ENCODE data around the gene IL21R.

The IL21R gene

DNA sequence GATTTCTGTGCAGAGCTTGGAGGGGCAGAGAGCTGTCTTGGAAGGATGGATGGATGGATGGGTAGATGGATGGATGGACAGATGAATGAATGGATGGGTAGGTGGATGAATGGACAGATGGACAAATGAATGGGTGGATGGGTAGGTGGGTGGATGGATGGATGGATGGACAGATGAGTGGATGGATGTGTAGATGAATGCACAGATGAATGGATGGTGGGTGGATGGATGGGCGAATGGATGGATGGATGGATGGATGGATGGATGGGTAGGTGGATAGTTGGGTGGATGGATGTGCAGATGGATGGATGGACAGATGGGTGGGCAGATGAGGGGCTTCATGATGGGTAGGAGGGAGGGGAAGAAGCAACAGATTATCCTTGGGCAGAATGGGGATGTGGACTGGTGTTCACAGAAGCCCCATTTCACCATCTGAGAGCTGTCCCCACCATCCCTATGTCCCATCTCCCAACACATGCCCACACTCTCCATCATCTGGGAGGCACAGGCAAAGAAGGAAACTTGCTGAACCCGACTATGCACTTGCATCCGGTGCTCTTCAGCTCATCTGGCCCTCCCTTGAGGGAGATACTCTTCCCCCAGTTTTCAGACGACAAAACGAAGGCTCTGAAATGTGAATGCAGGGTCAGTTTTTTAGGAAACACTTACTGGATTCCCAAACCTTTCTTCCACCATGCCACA lies 57.2 kb downstream of the IL21R start:
- no peak for DNase-seq
- in situ Hi-C loops (cut with HindIII; ENCODE audit: low pct_ligation_motif_present, low sequenced_read_pairs): no loop called here
- Histone ChIP-seq H3K27me3 (replicated peaks) (no peaks in the 10 kb centered on the region), H3K4me3 (ENCODE audit: low read depth, low read length) (no peak overlapping the region), H3K27ac (no peak overlapping the region), H3K36me3 (replicated peaks) (peaks cover 38% of the 10 kb centered on the region)
- TF ChIP-seq, protein P1, sequence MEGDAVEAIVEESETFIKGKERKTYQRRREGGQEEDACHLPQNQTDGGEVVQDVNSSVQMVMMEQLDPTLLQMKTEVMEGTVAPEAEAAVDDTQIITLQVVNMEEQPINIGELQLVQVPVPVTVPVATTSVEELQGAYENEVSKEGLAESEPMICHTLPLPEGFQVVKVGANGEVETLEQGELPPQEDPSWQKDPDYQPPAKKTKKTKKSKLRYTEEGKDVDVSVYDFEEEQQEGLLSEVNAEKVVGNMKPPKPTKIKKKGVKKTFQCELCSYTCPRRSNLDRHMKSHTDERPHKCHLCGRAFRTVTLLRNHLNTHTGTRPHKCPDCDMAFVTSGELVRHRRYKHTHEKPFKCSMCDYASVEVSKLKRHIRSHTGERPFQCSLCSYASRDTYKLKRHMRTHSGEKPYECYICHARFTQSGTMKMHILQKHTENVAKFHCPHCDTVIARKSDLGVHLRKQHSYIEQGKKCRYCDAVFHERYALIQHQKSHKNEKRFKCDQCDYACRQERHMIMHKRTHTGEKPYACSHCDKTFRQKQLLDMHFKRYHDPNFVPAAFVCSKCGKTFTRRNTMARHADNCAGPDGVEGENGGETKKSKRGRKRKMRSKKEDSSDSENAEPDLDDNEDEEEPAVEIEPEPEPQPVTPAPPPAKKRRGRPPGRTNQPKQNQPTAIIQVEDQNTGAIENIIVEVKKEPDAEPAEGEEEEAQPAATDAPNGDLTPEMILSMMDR (IDR thresholded peaks at IDR 0.05; ENCODE audit: low read depth, low read length, missing control alignments): no peak

DNA sequence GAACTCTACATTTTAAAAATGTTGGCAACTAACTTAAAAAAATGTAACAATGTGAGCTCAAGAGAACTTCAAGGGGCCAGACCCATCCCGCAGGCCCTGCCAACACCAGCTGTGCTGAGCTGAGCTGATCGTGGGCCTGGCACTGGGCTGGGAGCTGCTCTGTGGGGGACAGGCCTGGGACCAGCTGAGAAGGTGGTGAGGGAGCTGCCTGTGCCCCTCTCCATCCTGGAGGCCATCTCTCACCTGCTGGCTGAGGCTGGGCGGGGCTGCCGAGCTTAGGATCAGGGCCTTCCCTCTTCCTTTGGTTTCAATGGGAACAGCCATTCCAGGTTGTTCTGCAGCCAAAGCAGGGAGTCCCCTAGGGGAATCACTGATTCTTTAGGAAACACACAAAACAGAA lies 58.2 kb downstream of the IL21R start:
- in situ Hi-C loops (cut with HindIII; ENCODE audit: low pct_ligation_motif_present, low sequenced_read_pairs): no loop called here

DNA sequence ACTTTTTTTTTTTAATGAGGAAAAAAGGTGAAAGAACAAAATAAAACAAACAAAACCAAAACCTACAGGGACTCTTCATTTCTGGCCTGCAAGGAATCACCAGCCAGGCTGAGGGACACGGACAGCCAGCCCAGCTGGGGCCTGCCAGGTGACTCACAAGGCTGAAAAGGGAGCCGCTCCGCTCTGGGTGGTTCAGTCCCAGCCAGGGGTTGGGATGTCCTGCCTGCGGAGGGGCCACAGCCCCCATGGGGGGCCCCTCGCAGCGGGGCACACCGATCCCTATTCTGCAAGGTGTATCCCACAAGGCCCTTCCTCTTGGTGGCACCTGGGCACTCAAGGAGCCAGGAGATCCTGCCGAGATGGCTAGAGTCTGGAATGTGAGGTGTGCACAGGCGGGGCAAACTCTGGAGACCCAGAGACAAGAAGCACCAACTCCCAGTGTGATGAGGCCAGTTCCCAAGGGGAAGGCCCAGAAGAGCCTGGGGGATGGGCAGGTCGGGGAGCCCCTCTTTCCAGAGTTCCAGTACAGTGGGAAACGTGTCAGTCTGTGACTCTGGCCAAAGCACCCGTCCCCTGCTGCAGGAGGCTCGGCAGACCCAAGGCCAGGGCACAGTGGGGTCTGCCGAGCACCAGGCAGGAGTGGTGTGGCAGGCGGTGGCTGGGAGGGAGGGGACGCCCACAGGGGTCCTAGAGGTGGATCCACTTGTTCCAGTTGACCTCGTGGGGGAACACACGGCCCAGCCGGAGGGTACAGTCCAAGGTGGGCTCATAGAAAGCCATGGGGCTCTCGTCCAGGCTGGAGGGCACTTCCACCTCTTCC lies 58.9 kb downstream of the IL21R start:
- H3K36me3 ChIP-seq (replicated peaks): peaks cover 54% of the 10 kb centered on the region

More for the DNA sequence above, 58.2 kb downstream of the IL21R start:
- Histone ChIP-seq H3K27me3 (replicated peaks) (no peaks in the 10 kb centered on the region), H3K27ac (no peak overlapping the region), H3K4me3 (ENCODE audit: low read depth, low read length) (no peak overlapping the region), H3K36me3 (replicated peaks) (peaks cover 47% of the 10 kb centered on the region)
- TF ChIP-seq, protein P1 (IDR thresholded peaks at IDR 0.05; ENCODE audit: low read depth, low read length, missing control alignments): no peak
- DNase-seq: no peak

DNA sequence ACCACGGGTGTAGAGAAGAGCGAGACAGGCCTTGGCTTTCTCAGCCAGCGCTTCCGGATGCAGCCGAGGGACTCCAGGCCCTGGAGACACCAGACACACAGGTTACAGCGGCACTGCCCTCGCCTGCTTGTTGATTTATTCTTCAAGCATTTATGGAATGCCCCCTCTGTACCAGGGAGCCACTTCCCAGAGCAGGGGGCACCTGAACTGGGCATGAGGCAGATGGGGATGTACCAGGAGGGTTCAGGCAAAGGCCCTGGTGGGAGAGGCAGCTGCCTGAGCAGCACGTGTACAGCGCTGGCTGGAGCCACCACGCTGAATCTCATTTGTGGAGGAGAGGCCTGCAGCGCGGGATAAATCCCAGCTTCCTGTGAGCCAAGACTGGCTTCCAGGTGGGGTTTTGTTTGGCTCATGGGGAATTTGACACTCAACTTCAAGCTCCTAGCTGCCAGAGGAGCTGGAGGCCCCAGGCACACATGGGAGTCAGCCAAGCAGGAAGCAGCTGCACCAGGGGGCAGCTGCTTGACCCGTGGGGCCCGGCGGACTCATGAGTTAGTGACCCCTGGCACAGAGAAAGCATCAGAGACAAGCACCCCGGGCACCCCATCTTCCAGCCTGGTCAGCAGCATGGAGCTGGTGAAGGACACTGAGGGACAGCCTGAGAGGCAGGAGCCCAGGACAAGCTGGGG lies 59.7 kb downstream of the IL21R start:
- no peaks in the 10 kb centered on the region for H3K27me3 ChIP-seq (replicated peaks)
- DNase-seq: no peak
- no peak overlapping the region for H3K4me3 ChIP-seq (ENCODE audit: low read depth, low read length)
- H3K36me3 ChIP-seq (replicated peaks): peaks cover 61% of the 10 kb centered on the region
- TF ChIP-seq, protein P1 (IDR thresholded peaks at IDR 0.05; ENCODE audit: low read depth, low read length, missing control alignments): no peak
- H3K27ac ChIP-seq: no peak overlapping the region
- in situ Hi-C loops (cut with HindIII; ENCODE audit: low pct_ligation_motif_present, low sequenced_read_pairs): no loop called here

More for the DNA sequence above, 58.9 kb downstream of the IL21R start:
- DNase-seq: no peak
- Histone ChIP-seq H3K27ac (no peak overlapping the region), H3K4me3 (ENCODE audit: low read depth, low read length) (no peak overlapping the region), H3K27me3 (replicated peaks) (no peaks in the 10 kb centered on the region)
- in situ Hi-C loops (cut with HindIII; ENCODE audit: low pct_ligation_motif_present, low sequenced_read_pairs): no loop called here
- TF ChIP-seq, protein P1 (IDR thresholded peaks at IDR 0.05; ENCODE audit: low read depth, low read length, missing control alignments): no peak

DNA sequence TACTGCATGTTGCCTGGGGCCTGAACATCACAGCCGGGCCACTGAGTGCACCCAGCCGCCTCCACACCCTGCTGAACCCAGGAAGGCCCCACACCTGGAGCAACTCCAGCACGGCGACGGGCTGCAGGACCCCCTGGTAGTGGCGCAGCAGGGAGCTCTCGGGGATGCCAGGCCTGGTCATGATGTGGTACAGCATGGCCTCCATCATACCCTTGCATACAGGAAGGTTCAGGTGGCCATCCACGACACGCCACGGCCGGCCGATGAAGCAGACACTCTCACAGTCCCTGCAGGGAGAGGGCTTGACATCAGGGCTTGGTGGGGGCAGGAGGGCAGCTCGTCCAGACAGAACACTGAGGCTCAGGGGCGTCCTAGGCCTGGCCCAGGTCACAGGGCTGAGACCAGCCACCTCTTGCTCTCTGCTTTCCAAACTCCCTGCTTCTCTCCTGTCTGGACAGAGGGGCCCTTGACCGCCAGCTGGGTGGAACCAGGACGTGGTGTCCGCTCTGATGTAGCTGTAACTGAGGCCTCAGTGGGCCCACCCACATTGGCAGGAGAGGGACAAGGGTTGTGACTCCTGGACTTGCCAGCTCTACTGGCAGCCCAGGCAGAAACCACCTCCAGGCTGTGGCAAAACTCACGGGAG lies 60.3 kb downstream of the IL21R start:
- peaks cover 68% of the 10 kb centered on the region for H3K36me3 ChIP-seq (replicated peaks)

More for the DNA sequence above, 60.3 kb downstream of the IL21R start:
- in situ Hi-C loops (cut with HindIII; ENCODE audit: low pct_ligation_motif_present, low sequenced_read_pairs): no loop called here
- TF ChIP-seq, protein P1 (IDR thresholded peaks at IDR 0.05; ENCODE audit: low read depth, low read length, missing control alignments): no peak
- no peaks in the 10 kb centered on the region for H3K27me3 ChIP-seq (replicated peaks)
- DNase-seq: no peak
- no peak overlapping the region for H3K27ac ChIP-seq
- no peak overlapping the region for H3K4me3 ChIP-seq (ENCODE audit: low read depth, low read length)
